Eye (tissue), 1 donor: ENCODE data around the gene MED25.
A peak's percentile ranks its signal among the peaks of the same experiment; 100 is the strongest.

Experiments used
- DNase-seq: peaks from one replicate; pipeline ENCODE4 v3.0.0-alpha.2; 2015

MED25 gene

GRCh38 chr19:49799271-49799797, 18.8 kb upstream of the MED25 start:
- no peak for DNase-seq

DNA sequence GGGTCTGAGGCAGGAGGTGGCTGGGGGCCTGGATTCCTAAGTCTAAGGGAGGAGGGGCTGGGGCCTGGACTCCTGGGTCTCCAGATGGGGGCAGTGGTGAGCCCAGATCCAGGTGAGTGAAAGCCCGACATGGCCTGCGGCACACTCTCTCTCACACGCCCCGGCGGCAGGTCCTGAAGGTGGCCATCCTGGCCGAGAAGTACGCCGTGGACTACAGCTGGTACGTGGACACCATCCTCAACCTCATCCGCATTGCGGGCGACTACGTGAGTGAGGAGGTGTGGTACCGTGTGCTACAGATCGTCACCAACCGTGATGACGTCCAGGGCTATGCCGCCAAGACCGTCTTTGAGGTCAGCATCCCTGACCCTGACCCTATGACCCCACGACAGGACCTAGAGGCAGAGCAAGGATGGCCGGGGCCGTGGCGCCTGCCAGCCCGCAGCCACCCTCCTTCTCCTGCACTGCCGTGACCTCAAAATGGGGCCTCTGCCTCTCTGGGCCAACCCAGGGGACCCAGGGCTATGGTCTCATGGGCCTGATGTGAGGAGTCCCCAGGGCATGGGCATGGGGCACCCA, 18.2 kb upstream of the MED25 start:
- peak; percentile 3 for DNase-seq

DNA sequence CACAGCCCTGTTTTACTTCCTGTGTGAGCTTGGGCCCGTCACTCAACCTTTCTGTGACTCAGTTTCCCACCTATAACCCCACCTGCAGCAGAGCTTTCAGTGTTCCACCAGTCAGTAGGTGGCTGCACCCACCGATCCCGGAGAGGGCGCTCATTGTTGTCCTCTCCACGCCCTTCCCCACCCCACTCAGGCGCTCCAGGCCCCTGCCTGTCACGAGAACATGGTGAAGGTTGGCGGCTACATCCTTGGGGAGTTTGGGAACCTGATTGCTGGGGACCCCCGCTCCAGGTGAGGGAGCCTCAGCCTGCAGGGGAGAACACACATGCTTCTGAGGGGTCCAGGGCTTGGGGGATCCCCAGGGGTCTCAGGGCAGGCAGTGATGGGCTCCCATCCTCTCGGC, 17.3 kb upstream of the MED25 start:
- DNase-seq, result no peak

GRCh38 chr19:49801401-49801888, 16.6 kb upstream of the MED25 start:
- DNase-seq, result no peak

- DNase-seq, result peak; percentile 96
Observed at GRCh38 chr19:49801966-49802661, 16.0 kb upstream of the MED25 start.

- DNase-seq, result no peak
Observed at GRCh38 chr19:49802836-49803528, 15.1 kb upstream of the MED25 start.

DNA sequence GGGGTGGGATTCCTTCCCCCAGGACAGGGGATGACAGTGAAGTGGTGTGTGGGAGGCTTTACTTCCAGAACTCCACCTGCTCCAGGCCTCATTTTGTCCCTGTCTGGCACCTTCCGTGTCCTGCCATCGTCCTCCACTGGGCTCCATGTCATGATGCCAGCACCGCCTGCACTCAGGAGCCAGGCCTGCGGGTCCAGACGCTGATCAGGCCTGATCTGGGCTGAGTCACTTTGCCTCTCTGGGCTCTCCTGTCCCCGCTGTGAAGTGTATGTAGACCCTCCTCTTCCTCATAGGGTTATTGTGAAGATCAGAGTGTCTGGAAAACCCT, 14.6 kb upstream of the MED25 start:
- DNase-seq, result no peak

- no peak for DNase-seq
Observed at GRCh38 chr19:49805822-49806619, 12.1 kb upstream of the MED25 start.

DNA sequence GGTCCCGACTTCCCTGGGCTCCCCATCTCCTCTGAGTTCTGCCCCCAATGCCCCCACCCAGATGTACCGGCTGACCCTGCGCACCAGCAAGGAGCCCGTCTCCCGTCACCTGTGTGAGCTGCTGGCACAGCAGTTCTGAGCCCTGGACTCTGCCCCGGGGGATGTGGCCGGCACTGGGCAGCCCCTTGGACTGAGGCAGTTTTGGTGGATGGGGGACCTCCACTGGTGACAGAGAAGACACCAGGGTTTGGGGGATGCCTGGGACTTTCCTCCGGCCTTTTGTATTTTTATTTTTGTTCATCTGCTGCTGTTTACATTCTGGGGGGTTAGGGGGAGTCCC, 11.5 kb upstream of the MED25 start:
- no peak for DNase-seq

GRCh38 chr19:49807058-49807903, 10.8 kb upstream of the MED25 start:
- no peak for DNase-seq

DNA sequence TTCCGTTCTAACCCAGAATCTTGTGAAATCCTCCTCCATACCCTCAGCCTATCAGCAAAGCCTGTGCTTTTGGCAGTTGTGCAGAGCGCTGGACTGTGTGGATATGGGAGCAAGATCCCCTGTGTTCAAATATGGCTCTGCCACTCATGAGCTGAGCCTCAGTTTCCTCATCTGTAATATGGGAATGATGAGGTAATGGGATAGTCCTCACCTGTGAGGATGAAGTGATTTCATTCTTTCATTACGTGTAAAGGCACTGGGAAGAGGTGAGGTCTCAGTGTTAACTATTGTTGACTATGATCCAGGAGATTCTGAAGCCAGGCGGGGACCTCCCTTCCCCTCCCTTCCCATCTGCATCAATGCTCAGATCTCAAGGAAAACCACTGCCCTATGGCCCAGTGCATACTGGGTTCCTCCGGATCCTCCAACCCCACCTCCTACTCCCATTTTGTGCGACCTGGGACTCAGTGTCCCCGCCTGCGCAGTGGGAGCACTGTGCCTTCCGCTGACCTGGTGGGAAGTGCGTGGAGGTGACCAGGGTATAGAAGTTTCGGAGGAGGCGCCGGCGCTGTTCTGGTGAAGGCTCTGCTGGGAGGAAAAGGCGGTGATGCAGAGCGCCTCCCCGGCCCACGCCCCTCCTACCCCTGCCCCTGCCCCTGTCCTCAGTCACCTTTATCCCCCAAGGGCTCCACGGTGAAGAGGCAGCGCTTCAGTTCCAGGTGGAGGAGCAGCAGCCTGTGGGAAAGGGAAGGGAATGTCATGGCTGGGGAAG, 10.0 kb upstream of the MED25 start:
- DNase-seq, result no peak

- DNase-seq, result peak; percentile 97
Observed at GRCh38 chr19:49808711-49809159, 9.4 kb upstream of the MED25 start.

DNA sequence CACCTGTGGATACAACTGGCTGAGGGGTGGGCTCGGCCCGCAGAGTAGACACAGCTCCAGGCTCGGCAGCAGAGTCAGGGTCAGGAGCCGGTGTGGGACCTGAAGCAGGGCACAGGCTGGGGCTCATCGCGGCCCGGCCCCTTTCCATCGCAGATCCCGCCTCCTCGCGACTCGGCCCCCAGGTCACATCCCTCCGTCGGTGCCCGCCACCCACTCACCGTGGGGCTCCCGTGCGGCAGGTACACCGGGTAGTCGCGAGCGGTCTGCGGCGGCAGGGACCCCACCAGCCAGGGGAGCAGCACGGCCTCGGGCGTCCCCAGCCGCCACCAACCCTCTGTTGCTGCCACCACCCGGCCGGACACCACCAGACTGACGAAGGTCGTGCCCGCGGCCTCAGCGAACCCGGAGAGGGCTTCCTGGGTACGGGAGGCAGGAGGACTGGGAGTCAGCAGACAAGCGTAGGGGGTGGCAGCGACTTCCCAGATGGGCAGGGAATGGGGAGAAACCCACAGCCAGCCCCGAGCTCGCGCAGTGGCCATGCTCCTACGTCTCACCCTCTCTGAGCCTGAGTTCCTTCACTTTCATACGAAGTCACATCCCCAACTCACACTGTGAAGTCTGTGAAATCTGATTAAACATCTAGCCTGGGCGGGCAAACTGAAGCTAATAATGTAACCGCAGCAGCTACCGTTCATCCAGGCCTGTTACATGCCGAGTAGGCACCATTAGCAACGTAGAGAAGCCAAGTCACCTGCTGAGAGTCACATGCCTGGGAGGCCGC, 8.7 kb upstream of the MED25 start:
- DNase-seq, result peak; percentile 65

GRCh38 chr19:49809941-49810389, 8.1 kb upstream of the MED25 start:
- no peak for DNase-seq

- no peak for DNase-seq
Observed at GRCh38 chr19:49811328-49811727, 6.8 kb upstream of the MED25 start.

DNA sequence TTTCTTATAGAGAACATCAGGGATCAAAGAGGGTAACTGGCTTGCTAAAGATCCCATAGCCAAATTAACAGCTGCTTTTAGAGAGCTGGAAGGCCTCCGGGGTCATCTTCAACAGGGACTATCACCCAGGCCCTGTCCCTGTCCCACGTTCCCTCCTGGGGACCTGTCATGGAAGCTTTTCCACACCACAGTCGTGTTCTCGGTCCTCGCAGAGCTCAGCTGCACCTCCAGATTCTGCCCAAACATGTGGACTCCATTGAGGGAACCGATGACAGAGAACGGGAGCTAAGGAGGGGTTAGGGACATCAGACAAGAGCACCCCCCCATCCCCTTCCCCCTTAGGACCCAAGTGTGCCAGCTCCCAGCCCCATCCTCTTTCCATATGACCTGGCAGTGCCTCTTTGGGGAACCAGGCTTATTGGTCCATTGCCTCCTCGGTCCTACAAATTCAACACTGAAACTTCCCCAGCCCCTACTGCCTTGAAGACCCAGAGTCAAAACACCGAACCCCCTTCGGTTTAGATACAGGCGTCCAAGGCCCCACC, 5.6 kb upstream of the MED25 start:
- no peak for DNase-seq

DNA sequence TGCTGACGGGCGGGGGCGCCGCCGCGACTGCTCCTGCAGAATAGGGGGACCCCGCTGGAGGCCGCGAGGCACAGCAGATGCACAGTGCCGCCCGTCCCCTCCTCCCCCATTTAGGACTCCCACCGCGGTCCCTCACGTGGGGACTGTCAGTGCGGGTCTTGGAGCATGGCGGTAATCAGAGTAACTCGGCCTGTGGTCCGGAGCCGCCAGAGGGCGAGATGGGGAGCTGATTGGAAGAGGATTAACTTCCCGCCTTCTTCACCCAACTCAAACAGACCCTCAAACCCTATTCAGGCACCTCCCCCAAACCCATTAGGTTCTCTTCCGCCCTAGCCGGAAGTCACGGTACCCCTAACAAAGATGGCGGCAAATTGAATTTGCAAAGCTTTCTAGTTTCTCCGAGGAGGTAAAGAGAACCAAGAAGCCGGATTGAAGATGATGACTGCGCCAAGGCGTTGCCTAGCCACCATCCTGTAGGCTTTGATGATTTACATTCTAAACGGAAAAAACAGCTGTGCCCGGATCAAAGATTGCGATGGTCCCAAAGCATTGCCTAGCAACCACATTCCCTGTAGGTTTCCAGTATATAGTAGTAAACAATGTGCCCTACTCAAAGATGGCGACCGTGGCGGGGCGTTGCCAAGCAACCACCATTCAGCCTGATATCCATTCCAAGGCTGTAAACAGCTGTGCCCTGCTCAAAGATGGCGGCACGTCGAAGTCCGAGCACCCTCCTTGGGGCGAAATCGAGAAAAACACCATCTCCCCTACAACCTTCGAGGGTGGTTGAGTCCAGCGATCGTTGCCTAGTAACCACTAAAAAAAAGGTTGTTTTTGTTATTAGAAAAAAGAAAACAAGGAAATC, 4.9 kb upstream of the MED25 start, which contains the start of gene FUZ:
TSS of gene FUZ (minus strand) at position 296 of the 865 bp plus-strand sequence. CDS start at position 110, 186 bp downstream.
- DNase-seq, result peak; percentile 99

GRCh38 chr19:49814010-49814409, 4.1 kb upstream of the MED25 start:
- DNase-seq, result no peak

GRCh38 chr19:49816590-49816989, 1.5 kb upstream of the MED25 start:
- no peak for DNase-seq
